NOMO-1 (cell line): ENCODE measurements around the gene ZC3HAV1.
A peak's percentile ranks its signal among the peaks of the same experiment; 100 is the strongest.
"Not testable (repeated sequence)": the region's sequence is repeated elsewhere in the genome, so short reads cannot be mapped to it uniquely, and the experiment has no call there.

ENCODE experiments used
- DNase-seq, 2 experiments: peaks; one replicate each; lab custom pipeline; 2025; ENCODE audit not compliant: unreplicated experiment in 2 of 2; lab: John Stamatoyannopoulos, UW

Gene ZC3HAV1

DNA sequence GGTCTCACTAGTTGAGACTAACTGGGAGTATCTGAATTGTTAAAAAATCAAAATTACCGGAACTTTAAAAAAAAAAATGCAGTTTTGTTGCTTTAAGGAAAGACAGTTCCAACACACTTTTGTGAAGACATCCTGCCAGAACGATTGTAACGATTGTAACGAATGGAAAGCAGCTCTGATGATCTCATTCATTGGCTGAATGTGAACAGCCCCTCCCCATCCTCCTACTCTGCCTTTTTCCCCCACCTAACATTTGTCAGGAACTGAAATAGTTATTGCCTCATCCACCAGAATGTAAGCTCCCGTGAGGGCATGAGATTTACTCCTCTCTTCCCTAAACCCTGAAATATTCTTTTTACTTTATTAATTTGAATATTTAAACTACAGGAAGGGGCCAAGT is 50.6 kb downstream of the ZC3HAV1 start:
- DNase-seq = no peak

DNA sequence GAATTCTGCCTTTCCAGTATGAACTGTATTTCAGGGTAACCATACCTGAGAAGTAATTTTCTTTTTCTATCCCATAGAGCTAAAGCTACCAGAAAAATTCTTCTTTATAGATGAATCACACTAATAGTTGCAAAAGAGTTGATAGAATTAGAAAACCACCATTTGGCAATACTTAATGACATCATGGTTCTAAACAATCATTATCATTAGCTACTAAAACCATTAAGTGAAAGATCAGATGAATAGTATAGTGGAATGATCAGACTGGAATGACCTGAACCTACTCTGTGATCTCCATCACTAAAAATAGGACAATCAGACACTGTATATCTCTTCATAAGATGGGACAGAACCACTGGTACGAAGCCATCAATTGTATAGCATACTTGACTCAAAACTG is 53.8 kb downstream of the ZC3HAV1 start:
- no peak for DNase-seq

DNA sequence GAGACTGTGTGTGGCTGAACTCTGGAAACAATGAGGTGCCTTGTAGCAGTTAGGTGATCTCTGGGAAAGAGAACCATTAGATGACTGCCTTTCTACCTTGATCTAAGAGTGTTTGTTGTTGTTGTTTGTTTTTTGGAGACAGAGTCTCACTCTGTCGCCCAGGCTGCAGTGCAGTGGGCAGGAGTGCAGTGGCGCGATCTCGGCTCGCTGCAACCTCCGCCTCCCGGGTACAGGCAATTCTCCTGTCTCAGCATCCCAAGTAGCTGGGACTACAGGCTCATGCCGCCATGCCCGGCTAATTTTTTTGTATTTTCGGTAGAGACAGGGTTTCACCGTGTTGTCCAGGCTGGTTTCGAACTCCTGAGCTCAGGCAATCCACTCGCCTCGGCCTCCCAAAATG is 54.9 kb downstream of the ZC3HAV1 start:
- DNase-seq = not testable (repeated sequence)

DNA sequence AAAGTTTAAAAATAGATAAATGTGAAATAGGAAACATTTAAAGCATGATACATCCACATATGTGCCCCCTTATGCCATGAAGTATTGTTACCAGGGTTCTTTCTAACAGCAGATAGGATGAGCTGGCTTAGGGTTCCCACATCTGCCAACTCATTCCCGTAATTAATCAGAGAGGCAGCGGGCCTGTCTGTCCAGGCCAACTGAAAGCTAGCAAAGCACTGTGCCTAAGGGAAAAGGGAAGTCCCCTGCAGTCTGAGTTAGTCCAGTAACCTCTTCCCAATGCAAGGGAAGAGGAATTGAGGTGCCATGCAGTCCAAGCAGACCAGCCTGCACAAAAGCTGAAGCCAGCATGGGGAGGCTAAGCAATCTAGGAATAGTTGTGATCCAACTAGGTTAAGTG is 55.4 kb downstream of the ZC3HAV1 start:
- no peak for DNase-seq

DNA sequence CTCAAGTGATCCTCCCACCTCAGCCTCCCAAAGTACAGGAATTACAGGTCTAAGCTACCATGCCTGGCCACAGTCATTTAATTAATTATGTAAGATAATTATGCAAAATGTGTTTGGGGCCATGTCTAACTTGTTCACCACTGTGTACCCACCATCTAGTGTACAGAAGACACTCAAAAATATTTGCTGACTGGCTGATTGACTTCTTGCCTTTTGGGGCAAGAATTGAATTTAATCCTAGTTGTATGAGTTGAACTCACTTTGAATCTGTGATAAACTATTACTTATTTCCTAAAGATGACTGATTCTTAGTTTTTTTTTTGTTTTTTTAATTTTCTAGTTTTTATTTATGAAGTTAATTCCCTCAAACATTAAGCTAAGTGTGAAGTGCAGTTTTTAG is 57.9 kb downstream of the ZC3HAV1 start:
- no peak for DNase-seq

GRCh38 chr7:139049936-139050335 is 59.6 kb downstream of the ZC3HAV1 start:
- DNase-seq = no peak

GRCh38 chr7:139049111-139049510 is 60.4 kb downstream of the ZC3HAV1 start:
- no peak for DNase-seq

DNA sequence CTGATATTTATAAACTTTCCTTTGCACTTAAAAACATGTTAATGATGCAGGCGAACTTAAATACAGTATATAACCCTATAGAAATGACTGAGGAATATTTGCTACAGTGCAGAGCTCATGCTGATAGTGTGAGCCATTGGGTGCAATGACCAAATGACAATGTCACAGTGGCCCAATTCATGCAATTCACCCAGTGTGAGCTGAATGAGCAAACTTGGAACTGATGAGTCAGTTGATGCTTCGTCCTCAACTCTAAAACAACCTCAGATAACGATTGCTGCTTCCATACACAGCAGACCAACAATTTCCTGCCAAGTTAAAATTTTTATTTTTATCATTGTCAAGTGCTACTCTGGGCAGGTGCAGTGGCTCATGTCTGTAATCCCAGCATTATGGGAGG is 61.5 kb downstream of the ZC3HAV1 start:
- no peak for DNase-seq

DNA sequence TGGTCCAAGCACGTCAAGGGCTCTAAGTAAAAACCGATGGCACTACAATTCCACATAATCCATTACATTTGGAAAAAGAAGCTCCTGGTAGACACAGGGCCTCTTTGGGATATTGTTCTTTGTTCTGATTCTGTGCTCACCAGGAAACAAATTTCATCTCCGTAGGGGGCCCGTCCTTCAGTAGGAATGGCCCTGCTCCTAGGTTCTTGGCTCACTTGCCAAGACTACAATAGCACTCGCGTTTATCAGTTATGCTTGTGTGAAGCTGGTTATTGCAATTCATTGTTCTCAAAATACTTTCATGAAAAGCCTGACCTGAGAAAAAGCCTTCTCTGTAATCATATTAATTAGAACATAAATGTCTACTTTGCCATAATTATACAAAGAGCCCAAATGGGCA is 63.4 kb downstream of the ZC3HAV1 start:
- DNase-seq = no peak

DNA sequence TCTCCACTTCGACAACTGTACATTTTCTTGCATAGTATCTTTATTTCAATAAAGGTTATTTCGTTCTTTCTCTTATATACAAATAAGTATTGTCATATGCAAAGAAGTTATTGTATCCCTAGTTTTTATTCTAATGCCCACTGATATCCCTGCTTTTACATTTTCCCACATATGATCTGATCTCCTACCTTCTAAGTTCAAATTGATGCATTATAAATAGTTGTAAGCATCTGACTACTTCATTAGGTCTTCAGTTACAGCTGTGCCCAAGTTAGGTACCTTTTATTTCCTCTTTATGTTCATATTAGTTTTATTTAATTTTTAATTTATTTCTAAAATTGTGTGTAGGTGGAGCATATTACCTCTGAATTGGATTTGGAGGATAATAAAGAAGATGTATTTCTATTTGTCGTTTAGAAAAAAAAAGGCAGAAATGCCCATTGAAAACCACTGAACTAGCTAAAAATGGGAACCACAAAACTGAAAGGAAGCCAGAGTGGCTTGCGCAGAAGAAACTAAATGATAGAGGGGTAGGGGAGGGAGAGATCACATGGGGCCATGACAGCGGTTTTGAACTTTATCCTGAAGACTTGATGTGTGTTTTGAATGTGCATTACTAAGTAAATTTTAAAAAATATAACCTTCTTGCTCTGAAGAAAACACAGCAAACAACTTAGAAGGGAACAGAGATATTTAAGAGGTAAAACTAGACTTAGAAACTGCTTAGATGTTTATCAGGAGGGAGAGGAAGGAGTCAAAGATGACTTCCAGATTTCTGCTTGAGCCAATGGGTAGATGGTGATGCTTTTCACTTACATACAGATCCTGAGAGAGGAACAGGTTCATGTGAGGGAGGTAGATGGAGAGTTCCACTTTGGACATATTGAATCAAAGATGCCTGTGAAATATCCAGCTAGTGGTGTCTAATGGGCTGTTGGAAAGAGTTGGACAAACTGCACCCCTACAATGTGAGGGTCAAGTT is 64.4 kb downstream of the ZC3HAV1 start:
- DNase-seq = peak; percentile 45 to 50

- DNase-seq = no peak
Measured at GRCh38 chr7:139043823-139044812, 65.4 kb downstream of the ZC3HAV1 start.

GRCh38 chr7:139041378-139042085 is 68.0 kb downstream of the ZC3HAV1 start:
- DNase-seq = no peak

DNA sequence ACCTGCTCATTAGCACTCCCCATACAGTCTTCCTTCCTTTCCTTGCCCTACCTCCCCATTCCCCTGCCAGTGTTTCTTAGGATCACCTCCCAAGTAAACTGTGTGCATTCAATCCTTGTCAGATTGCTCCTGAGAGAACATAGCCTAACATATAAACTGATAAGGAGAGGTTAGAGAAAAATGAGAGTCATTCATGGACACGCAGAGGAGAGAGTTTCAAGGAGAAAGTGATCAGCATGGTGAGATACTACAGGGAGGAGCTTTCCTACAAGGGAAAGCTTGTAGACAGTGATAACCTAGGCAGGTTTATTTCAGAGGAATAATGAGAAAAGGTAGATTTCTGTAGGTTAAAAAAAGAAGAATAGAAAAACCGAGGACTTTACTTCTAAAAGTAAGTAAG is 70.8 kb downstream of the ZC3HAV1 start:
- DNase-seq = no peak

GRCh38 chr7:139036901-139037300 is 72.6 kb downstream of the ZC3HAV1 start:
- DNase-seq = no peak

DNA sequence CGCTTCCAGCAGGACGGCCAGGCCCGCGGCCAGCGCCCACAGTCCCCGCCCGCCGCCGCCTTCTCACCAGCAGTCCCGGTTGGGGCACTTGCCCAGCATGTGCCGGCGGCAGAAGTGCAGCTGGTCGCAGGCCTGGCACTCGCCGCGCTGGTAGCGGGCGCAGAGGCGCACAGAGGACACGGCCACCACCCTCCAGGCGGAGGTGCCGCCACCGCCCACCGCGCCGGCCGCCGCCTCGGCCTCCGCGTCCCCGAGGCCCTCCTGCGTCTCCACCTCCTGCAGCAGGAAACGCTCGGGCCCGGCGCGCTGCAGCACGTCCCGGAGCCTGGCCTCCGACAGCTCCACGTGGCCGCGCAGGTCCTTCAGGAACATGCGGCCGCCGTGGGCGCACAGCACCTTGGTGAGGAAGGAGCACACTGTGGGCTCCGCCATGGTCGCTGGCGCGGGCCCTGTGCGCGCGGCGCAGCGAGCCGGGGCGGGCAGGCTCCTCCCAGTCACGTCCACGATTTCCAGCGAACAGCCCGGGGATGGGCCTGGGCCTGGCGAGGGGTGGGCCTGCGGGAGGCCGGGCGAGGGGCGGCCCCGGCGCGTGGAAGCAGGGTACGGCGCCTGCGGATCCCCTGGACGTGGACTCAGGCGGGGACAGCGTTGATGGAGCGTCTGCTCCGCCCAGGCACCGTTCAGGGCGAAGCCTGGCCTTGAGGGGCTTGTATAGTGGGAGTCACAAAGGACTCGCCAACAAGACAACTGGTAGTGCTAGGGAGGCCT is 73.8 kb downstream of the ZC3HAV1 start, which contains the start of gene ZC3HAV1L:
Gene ZC3HAV1L (minus strand): TSS at position 457 of the 768 bp plus-strand sequence. CDS start 25 bp downstream, at position 432.
- peak; percentile 14 to 22 for DNase-seq

DNA sequence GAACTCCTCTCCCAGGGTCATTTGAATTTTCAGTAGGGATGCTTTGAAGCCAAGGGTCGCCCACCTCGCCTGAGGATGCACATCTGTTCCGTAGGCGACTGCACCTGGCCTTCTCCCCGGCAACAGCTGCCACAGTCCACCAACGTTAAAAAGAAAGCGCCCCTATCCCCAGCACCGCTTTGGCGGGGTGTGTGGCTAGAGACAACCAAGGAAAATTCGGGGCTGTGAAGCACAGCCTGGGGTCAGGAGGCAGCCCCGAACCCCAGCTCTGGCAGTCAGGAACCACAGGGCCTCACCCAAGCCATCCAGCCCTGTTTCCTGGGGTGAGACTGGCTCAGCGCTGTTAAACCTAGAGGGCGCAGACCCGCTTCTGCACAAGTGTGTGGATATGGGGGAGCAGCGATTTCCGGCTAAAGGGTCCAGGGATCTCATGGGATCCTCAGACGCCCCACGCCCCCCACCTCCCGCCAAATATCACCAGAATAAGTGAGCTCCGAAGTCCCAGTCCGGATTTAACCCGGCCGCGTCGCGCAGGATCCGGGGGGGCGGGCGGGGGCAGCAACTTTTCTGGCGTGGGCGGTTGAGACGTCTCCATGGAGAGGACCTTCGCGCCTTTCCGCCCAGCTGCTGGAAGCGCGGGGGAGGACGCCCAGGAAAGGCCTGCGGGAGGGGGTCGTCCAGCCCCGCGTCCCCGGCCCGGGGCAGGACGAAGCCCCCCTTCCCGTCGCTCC is 74.5 kb downstream of the ZC3HAV1 start:
- peak in 1 of 2 experiments; percentile 13 for DNase-seq

- DNase-seq = no peak
Measured at GRCh38 chr7:139034336-139034735, 75.2 kb downstream of the ZC3HAV1 start.

DNA sequence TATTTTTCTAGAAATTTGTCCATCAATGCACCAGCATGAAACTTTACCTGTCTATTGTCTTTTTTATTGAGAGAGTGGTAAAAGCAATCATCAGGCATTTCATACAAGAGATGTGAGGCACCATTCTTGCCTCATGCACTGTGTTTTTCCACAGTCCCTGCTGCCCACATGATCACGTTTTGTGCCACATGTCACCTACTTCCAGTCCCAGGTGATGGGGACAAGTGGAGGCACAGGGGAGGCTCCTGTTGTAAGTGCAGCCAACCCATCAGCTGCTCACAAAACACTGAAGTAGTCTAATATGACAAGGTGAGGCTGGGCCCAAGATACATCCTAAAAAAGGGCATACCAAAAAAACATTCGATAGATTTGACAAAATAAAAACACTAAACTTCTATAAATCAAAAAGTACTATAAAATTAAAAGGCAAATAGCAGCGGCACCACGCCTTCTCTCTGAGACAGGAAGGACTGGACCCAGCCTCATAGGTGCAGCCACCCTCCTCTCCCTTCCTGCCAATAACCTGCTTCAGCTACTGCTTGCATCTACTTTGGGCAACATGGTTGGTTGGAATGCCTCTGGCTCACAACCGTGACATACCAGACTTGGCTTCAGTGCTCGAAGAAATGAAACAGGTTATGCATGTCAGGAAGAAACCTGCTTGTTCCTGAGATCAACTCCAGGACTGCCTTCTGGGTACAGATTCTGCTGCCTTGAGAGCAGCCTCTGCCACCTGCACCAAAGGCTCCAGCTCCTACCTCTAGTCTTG is 76.0 kb downstream of the ZC3HAV1 start:
- no peak for DNase-seq
